A549 (cell line): ENCODE measurements around the gene TRAPPC4.

Experiments
- CTCF ChIP-seq: fragments of >200 bp; sonication (Bioruptor Twin); formaldehyde crosslinking; IDR thresholded peaks from 3 replicates; pipeline ENCODE4 v1.5.1; 2016
- ELK1 ChIP-seq: fragments of 150-350 bp; IDR thresholded peaks from 2 replicates; pipeline ENCODE4 v1.6.1; 2014; ENCODE audit warnings: low read depth, mild to moderate bottlenecking, low read length
- MAX ChIP-seq: IDR thresholded peaks from 2 replicates; pipeline ENCODE4 v1.6.1; 2012
- POLR2A ChIP-seq: IDR thresholded peaks from 2 replicates; pipeline ENCODE4 v1.6.1; 2012; ENCODE audit warnings: mild to moderate bottlenecking, low read length
- REST ChIP-seq: fragments of 200-600 bp; sonication (generic); IDR thresholded peaks from 2 replicates; pipeline ENCODE4 v1.6.1; 2016; ENCODE audit warnings: antibody characterized with exemption, mild to moderate bottlenecking, moderate library complexity
- RFX5 ChIP-seq: fragments of 450-650 bp; IDR thresholded peaks from 2 replicates; pipeline ENCODE4 v1.7.1; 2014; ENCODE audit warnings: antibody characterized with exemption, mild to moderate bottlenecking, moderate library complexity
- USF2 ChIP-seq: fragments of 450-650 bp; IDR thresholded peaks from 2 replicates; pipeline ENCODE4 v1.6.1; 2014; ENCODE audit warnings: antibody characterized with exemption
- ZNF302 ChIP-seq: fragments of 250-450 bp; sonication (Bioruptor Pico); IDR thresholded peaks from 2 replicates; pipeline ENCODE4 v1.9.0; 2021; ENCODE audit warnings: inconsistent platforms, mild to moderate bottlenecking, moderate library complexity

DNA sequence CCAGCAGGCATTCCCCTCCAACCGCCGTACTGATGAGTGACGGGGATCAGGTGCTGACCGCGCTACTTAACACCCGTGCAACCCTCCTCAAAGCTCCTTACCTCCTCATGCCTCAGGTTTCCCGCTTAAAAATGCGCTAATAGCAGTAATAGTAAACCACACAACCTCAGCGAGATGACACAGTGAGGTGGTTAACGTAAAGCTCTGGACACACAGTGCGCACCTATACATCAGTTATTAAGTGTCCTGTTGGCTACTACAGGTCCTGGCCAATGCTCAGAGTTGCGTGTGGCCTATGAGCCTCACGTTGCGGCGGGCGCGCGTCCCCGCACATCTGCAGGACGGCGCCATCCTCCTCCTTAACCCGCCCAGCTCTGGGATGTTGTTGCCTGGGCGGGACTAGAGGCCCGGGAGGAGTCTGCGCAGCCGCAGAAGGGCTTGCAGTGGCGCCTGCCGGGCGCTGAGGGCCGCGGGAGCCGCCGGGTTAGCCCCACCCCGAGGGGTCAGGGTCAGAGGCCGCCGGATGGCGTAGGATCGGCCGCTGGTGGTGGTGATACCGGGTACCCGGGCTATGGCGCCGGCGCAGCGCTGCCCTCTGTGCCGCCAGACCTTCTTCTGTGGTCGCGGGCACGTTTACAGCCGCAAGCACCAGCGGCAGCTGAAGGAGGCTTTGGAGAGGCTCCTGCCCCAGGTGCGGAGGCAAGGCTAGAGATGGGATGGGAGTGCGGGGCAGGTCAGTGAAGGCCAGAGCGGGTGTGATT lies 20.8 kb upstream of the TRAPPC4 start, which contains the start of gene CENATAC:
- TF ChIP-seq CTCF (no peak), MAX (peak; percentile 76; the same call in 1 of the 2 replicates), USF2 (no peak), POLR2A (peak; percentile 92), ZNF302 (no peak), ELK1 (no peak), RFX5 (no peak), REST (no peak)
